HepG2 (cell line): ENCODE data around the gene PLCB1. TPM values are rescaled to one million over a fixed set of nuclear protein-coding genes. Genes with fewer than 3 reads are reported as not detected.

ENCODE experiments used
- ATAC-seq: fragments of 200-7000 bp; cut with Tn5 transposase; 3 replicates; pipeline ENCODE4 v1.9.1; 2020; ENCODE audit warnings: mild to moderate bottlenecking, moderate library complexity
- BruUV-seq: library from RNA; stranded (reverse); fragments of 400-500 nt; replicated peaks from 2 replicates; lab custom pipeline; 2021; lab: Mats Ljungman, UMichigan
- CTCF ChIA-PET: fragments of 300-600 bp; formaldehyde crosslinking; extraction: SDS; loops from one replicate; lab custom pipeline; 2021; ENCODE audit warnings: low total read pairs, inconsistent platforms, low intra/inter-chr PET ratio; lab: Yijun Ruan, JAX
- POLR2A ChIA-PET: fragments of 350-600 bp; sonication (Branson Sonifier 250); formaldehyde crosslinking; loops from one replicate; lab custom pipeline; 2020; ENCODE audit warnings: antibody characterized with exemption, inconsistent platforms; lab: Yijun Ruan, JAX
- DNase-seq: peaks from one replicate; pipeline ENCODE4 v3.0.0-alpha.2; 2015; ENCODE audit warnings: low spot score
- FAIRE-seq: peaks from 3 replicates; lab custom pipeline; 2011; peaks lifted over from hg19 to GRCh38; lab: Jason Lieb, UNC
- H2AFZ ChIP-seq: one replicate; pipeline ENCODE4 v1.6.1; 2011; ENCODE audit warnings: low read length, inconsistent platforms
- H3K27ac ChIP-seq: fragments of 300-600 bp; 3 replicates; pipeline ENCODE4 v1.8.0; 2011; ENCODE audit warnings: mixed run types, mild to moderate bottlenecking, mixed read lengths, low read length, inconsistent platforms; ENCODE audit not compliant: insufficient read depth; ENCODE audit errors: extremely low read length
- H3K27me3 ChIP-seq, 2 experiments: fragments of 200-600 bp in 1 of 2; 2 replicates in 1 of 2; 3 replicates in 1 of 2; pipeline versions ENCODE4 v1.6.0 to v1.8.0; 2011; ENCODE audit warnings: low read length in 2 of 2, mild to moderate bottlenecking in 2 of 2, moderate library complexity in 2 of 2, inconsistent platforms in 1 of 2; ENCODE audit not compliant: insufficient read depth in 2 of 2, control insufficient read depth in 1 of 2
- H3K36me3 ChIP-seq, 2 experiments: fragments of 200-600 bp in 1 of 2; replicated peaks in 1 of 2; 2 replicates in 1 of 2; 3 replicates in 1 of 2; pipeline versions ENCODE4 v1.5.1 to v1.8.0; 2011; ENCODE audit warnings: low read length in 2 of 2, inconsistent platforms in 1 of 2; ENCODE audit not compliant: insufficient read depth in 2 of 2, control insufficient read depth in 1 of 2
- H3K4me1 ChIP-seq: 2 replicates; pipeline ENCODE4 v1.5.1; 2012; ENCODE audit warnings: low read length, inconsistent platforms; ENCODE audit not compliant: insufficient read depth
- H3K4me2 ChIP-seq: 2 replicates; pipeline ENCODE4 v1.6.0; 2011; ENCODE audit warnings: low read depth, low read length, inconsistent platforms
- H3K4me3 ChIP-seq, 3 experiments: fragments of 200-600 bp in 1 of 3; sonication (generic), shearing (Covaris generic) in 1 of 3; replicated peaks in 1 of 3; 2 replicates each; pipeline ENCODE4 v1.5.1; 2011 to 2016; ENCODE audit warnings: low read length in 3 of 3, inconsistent platforms in 2 of 3, low read depth in 2 of 3, mild to moderate bottlenecking in 2 of 3, control low read depth in 1 of 3, mixed read lengths in 1 of 3; ENCODE audit not compliant: insufficient read depth in 1 of 3
- H3K79me2 ChIP-seq: one replicate; pipeline ENCODE4 v1.6.1; 2011; ENCODE audit warnings: low read length, inconsistent platforms; ENCODE audit not compliant: insufficient read depth
- H3K9ac ChIP-seq: 2 replicates; pipeline ENCODE4 v1.6.0; 2011; ENCODE audit warnings: mild to moderate bottlenecking, low read depth, low read length, inconsistent platforms; ENCODE audit not compliant: insufficient read depth
- H3K9me3 ChIP-seq: 2 replicates; pipeline ENCODE4 v1.5.1; 2012; ENCODE audit warnings: mild to moderate bottlenecking, low read length
- H4K20me1 ChIP-seq: 2 replicates; pipeline ENCODE4 v1.6.0; 2011; ENCODE audit warnings: inconsistent platforms, mild to moderate bottlenecking, low read length, moderate library complexity; ENCODE audit not compliant: insufficient read depth
- ATF5 ChIP-seq: sonication (generic); formaldehyde crosslinking; IDR thresholded peaks from 2 replicates; pipeline ENCODE4 v1.4.0; 2020; ENCODE audit warnings: mild to moderate bottlenecking, low read depth, missing genetic modification reagents
- HNF4G ChIP-seq, 2 experiments: sonication (generic) in 1 of 2; formaldehyde crosslinking in 1 of 2; IDR thresholded peaks; 2 replicates each; pipeline versions ENCODE4 v1.4.0 to v1.6.1; 2011 to 2020; ENCODE audit warnings: borderline replicate concordance in 2 of 2, low read depth in 2 of 2, mild to moderate bottlenecking in 2 of 2, low read length in 1 of 2, missing genetic modification reagents in 1 of 2, moderate library complexity in 1 of 2
- MAX ChIP-seq: IDR thresholded peaks from 2 replicates; pipeline ENCODE4 v1.6.1; 2012; ENCODE audit warnings: inconsistent platforms
- MED1 ChIP-seq: sonication (generic); formaldehyde crosslinking; IDR thresholded peaks from 2 replicates; pipeline ENCODE4 v1.4.0; 2020; ENCODE audit warnings: missing genetic modification reagents
- SIN3B ChIP-seq: fragments of 150-350 bp; IDR thresholded peaks from 2 replicates; pipeline ENCODE4 v1.6.1; 2014; ENCODE audit warnings: low read length
- SMAD9 ChIP-seq: sonication (generic); formaldehyde crosslinking; IDR thresholded peaks from 2 replicates; pipeline ENCODE4 v1.5.1; 2020; ENCODE audit warnings: mild to moderate bottlenecking, missing genetic modification reagents
- ZNF512B ChIP-seq: sonication (generic); formaldehyde crosslinking; IDR thresholded peaks from 2 replicates; pipeline ENCODE4 v1.5.1; 2020; ENCODE audit warnings: missing genetic modification reagents, mild to moderate bottlenecking, borderline replicate concordance
- ZNF660 ChIP-seq: sonication (generic); formaldehyde crosslinking; IDR thresholded peaks from 2 replicates; pipeline ENCODE4 v1.5.1; 2020; ENCODE audit warnings: mild to moderate bottlenecking, low read depth, missing genetic modification reagents, borderline replicate concordance
- ZNF75D ChIP-seq: sonication (generic); formaldehyde crosslinking; IDR thresholded peaks from 2 replicates; pipeline ENCODE4 v1.8.1; 2023; ENCODE audit warnings: missing genetic modification reagents, mild to moderate bottlenecking, borderline replicate concordance
- WGBS: methylation state at CpG from one replicate; pipeline ENCODE4 v1.1.6; 2017; ENCODE audit warnings: low lambda C conversion rate; 5-methylcytosine and 5-hydroxymethylcytosine counted together
- in situ Hi-C: cut with HindIII; loops from 2 replicates; pipeline ENCODE4 v1.10.0; 2017; ENCODE audit warnings: low pct_unique_long_range_greater_than_20kb; ENCODE audit not compliant: extremely low pct_ligation_motif_present
- intact Hi-C: fragments of 100-400 bp; cut with micrococcal nuclease; formaldehyde crosslinking; loops from one replicate; pipeline ENCODE4 v1.10.0; 2022; ENCODE audit not compliant: unreplicated experiment
- polyA plus RNA-seq, 8 experiments: library from polyadenylated mRNA; depleted of rRNA in 3 of 8; stranded (reverse) in 7 of 8; unstranded in 1 of 8; fragments of >200 nt; fragmentation: Illumina TruSeq in 4 of 8; extraction: Trizol in 4 of 8; gene quantifications; 2 replicates each; pipeline versions ENCODE4 v1.2.1 to v1.2.3, GENCODE V29; 2011 to 2016; ENCODE audit warnings: low read depth in 4 of 8, missing spikeins in 1 of 8, mixed read lengths in 1 of 8; ENCODE audit not compliant: insufficient read depth in 1 of 8
- total RNA-seq, 5 experiments: library from RNA; depleted of rRNA; stranded (reverse); fragments of >200 nt; fragmentation: Illumina TruSeq; extraction: Trizol; gene quantifications; 2 replicates each; pipeline ENCODE4 v1.2.3, GENCODE V29; 2016; ENCODE audit warnings: low read depth in 1 of 5

Gene PLCB1
- total and polyA plus RNA-seq, 2 of the 13 experiments (the other 11 are each of a cell fraction or from before 2014, with no cell fraction given) = 42.4 to 55.9 TPM

- 98% methylated on average over 2 of the region's 2 CpGs for WGBS
- in situ Hi-C loops (no loop called here), intact Hi-C loops (no loop called here)
- H3K27ac ChIP-seq = no peak overlapping the region
- peaks cover 0 to 1% of the 10 kb centered on the region in 2 experiments; a peak in 2 of 5 replicates for H3K36me3 ChIP-seq
- H4K20me1 ChIP-seq = no peaks in the 10 kb centered on the region
- H3K9me3 ChIP-seq = no peaks in the 10 kb centered on the region
- no TSS peak for BruUV-seq
- H3K79me2 ChIP-seq = no peaks in the 10 kb centered on the region
- H3K9ac ChIP-seq = no peak overlapping the region
- H3K4me3 ChIP-seq = no peak overlapping the region
- H3K4me1 ChIP-seq = peaks cover 21% of the 10 kb centered on the region
- H3K4me2 ChIP-seq = no peak overlapping the region
- FAIRE-seq (no peak), ATAC-seq (no peak), DNase-seq (no peak)
- TF ChIP-seq ZNF75D (CRISPR knock-in tag) (no peak), SIN3B (no peak), ATF5 (CRISPR knock-in tag) (no peak), SMAD9 (CRISPR knock-in tag) (no peak), MAX (no peak), MED1 (no peak), ZNF660 (CRISPR knock-in tag) (no peak), HNF4G (IDR thresholded peaks at IDR 0.05; ENCODE audit: borderline replicate concordance, low read depth, low read length) (no peak), HNF4G (CRISPR knock-in tag; IDR thresholded peaks at IDR 0.05; ENCODE audit: borderline replicate concordance, low read depth) (no peak), ZNF512B (no peak)
- H3K27me3 ChIP-seq = no peaks in the 10 kb centered on the region
- CTCF ChIA-PET = no interaction called here
- POLR2A ChIA-PET = no interaction called here
- no peak overlapping the region for H2AFZ ChIP-seq
These were observed 745.2 kb downstream of the PLCB1 start for GRCh38 chr20:8877294-8877693.
